ENCODE results near the gene GAL3ST3. TPM values are rescaled to one million over a fixed set of nuclear protein-coding genes. Genes with fewer than 3 reads are reported as not detected.

Gene GAL3ST3
- total and polyA plus RNA-seq, 2 donors = 0.25 to 0.42 TPM

GRCh38 chr11:66051371-66051765 is 2.4 kb upstream of the GAL3ST3 start:
- DNase-seq (ENCODE audit: low read depth in 6 of 9, low spot score in 9 of 9) = no peak
- Histone ChIP-seq H3K9me3 (ENCODE audit: control insufficient read depth in 2 of 2, insufficient read depth in 1 of 2, low read length in 1 of 2) (peaks cover 0 to 4% of the 10 kb centered on the region in 2 donors), H3K4me3 (ENCODE audit: low read length in 2 of 2) (peak overlapping the region; percentile 66 to 100), H3K36me3 (ENCODE audit: control insufficient read depth in 2 of 2, insufficient read depth in 2 of 2, low read length in 1 of 2) (peaks cover 8 to 33% of the 10 kb centered on the region in 2 donors), H3K4me1 (ENCODE audit: control insufficient read depth in 2 of 2, insufficient read depth in 2 of 2, low read length in 2 of 2) (peaks cover 9 to 44% of the 10 kb centered on the region in 2 donors), H3K27ac (ENCODE audit: low read depth in 1 of 2, low read length in 1 of 2) (peak overlapping the region; percentile 86 to 89), H3K27me3 (ENCODE audit: control insufficient read depth in 2 of 2, insufficient read depth in 1 of 2, low read length in 1 of 2) (peaks cover 0 to 10% of the 10 kb centered on the region in 2 donors)
- 43% methylated on average over 12 of the region's 12 CpGs for WGBS

GRCh38 chr11:66050581-66051231 is 1.7 kb upstream of the GAL3ST3 start:
- 97% methylated on average over 5 of the region's 5 CpGs for WGBS
- peaks cover 9 to 44% of the 10 kb centered on the region in 2 donors for H3K4me1 ChIP-seq (ENCODE audit: control insufficient read depth in 2 of 2, insufficient read depth in 2 of 2, low read length in 2 of 2)
- H3K27me3 ChIP-seq (ENCODE audit: control insufficient read depth in 2 of 2, insufficient read depth in 1 of 2, low read length in 1 of 2) = peaks cover 0 to 10% of the 10 kb centered on the region in 2 donors
- H3K4me3 ChIP-seq (ENCODE audit: low read length in 2 of 2) = no peak overlapping the region
- peak overlapping the region in 1 of 2 donors; percentile 89 for H3K27ac ChIP-seq (ENCODE audit: low read depth in 1 of 2, low read length in 1 of 2)
- H3K9me3 ChIP-seq (ENCODE audit: control insufficient read depth in 2 of 2, insufficient read depth in 1 of 2, low read length in 1 of 2) = peaks cover 0 to 4% of the 10 kb centered on the region in 2 donors
- no peak for DNase-seq (ENCODE audit: low read depth in 6 of 9, low spot score in 9 of 9)
- peaks cover 7 to 27% of the 10 kb centered on the region in 2 donors for H3K36me3 ChIP-seq (ENCODE audit: control insufficient read depth in 2 of 2, insufficient read depth in 2 of 2, low read length in 1 of 2)

- Histone ChIP-seq H3K27ac (ENCODE audit: low read depth in 1 of 2, low read length in 1 of 2) (no peak overlapping the region), H3K4me3 (ENCODE audit: low read length in 2 of 2) (no peak overlapping the region), H3K4me1 (ENCODE audit: control insufficient read depth in 2 of 2, insufficient read depth in 2 of 2, low read length in 2 of 2) (peaks cover 9 to 41% of the 10 kb centered on the region in 2 donors), H3K9me3 (ENCODE audit: control insufficient read depth in 2 of 2, insufficient read depth in 1 of 2, low read length in 1 of 2) (peaks cover 0 to 4% of the 10 kb centered on the region in 2 donors), H3K27me3 (ENCODE audit: control insufficient read depth in 2 of 2, insufficient read depth in 1 of 2, low read length in 1 of 2) (peaks cover 0 to 10% of the 10 kb centered on the region in 2 donors), H3K36me3 (ENCODE audit: control insufficient read depth in 2 of 2, insufficient read depth in 2 of 2, low read length in 1 of 2) (no peaks in the 10 kb centered on the region)
- WGBS = 96% methylated on average over 11 of the region's 11 CpGs
- DNase-seq (ENCODE audit: low read depth in 6 of 9, low spot score in 9 of 9) = no peak
Measured at GRCh38 chr11:66047541-66048365, 1.2 kb downstream of the GAL3ST3 start.

- WGBS = over 99% methylated on average over 3 of the region's 3 CpGs
Measured at GRCh38 chr11:66046901-66047300, 2.1 kb downstream of the GAL3ST3 start.

GRCh38 chr11:66045177-66045639 is 3.8 kb downstream of the GAL3ST3 start:
- Histone ChIP-seq H3K4me1 (ENCODE audit: control insufficient read depth in 2 of 2, insufficient read depth in 2 of 2, low read length in 2 of 2) (peaks cover 8 to 27% of the 10 kb centered on the region in 2 donors), H3K27ac (ENCODE audit: low read depth in 1 of 2, low read length in 1 of 2) (no peak overlapping the region), H3K4me3 (ENCODE audit: low read length in 2 of 2) (no peak overlapping the region), H3K9me3 (ENCODE audit: control insufficient read depth in 2 of 2, insufficient read depth in 1 of 2, low read length in 1 of 2) (no peaks in the 10 kb centered on the region), H3K27me3 (ENCODE audit: control insufficient read depth in 2 of 2, insufficient read depth in 1 of 2, low read length in 1 of 2) (peaks cover 0 to 10% of the 10 kb centered on the region in 2 donors), H3K36me3 (ENCODE audit: control insufficient read depth in 2 of 2, insufficient read depth in 2 of 2, low read length in 1 of 2) (no peaks in the 10 kb centered on the region)
- DNase-seq (ENCODE audit: low read depth in 6 of 9, low spot score in 9 of 9) = peak in 6 of 9 donors; percentile 72 to 89 (median 80)
- 22% methylated on average over 11 of the region's 11 CpGs for WGBS

More at GRCh38 chr11:66046901-66047300, 2.1 kb downstream of the GAL3ST3 start:
- H3K9me3 ChIP-seq (ENCODE audit: control insufficient read depth in 2 of 2, insufficient read depth in 1 of 2, low read length in 1 of 2) = no peaks in the 10 kb centered on the region
- no peak overlapping the region for H3K4me3 ChIP-seq (ENCODE audit: low read length in 2 of 2)
- no peak overlapping the region for H3K27ac ChIP-seq (ENCODE audit: low read depth in 1 of 2, low read length in 1 of 2)
- H3K4me1 ChIP-seq (ENCODE audit: control insufficient read depth in 2 of 2, insufficient read depth in 2 of 2, low read length in 2 of 2) = peaks cover 8 to 40% of the 10 kb centered on the region in 2 donors
- no peak for DNase-seq (ENCODE audit: low read depth in 6 of 9, low spot score in 9 of 9)
- peaks cover 0 to 10% of the 10 kb centered on the region in 2 donors for H3K27me3 ChIP-seq (ENCODE audit: control insufficient read depth in 2 of 2, insufficient read depth in 1 of 2, low read length in 1 of 2)
- H3K36me3 ChIP-seq (ENCODE audit: control insufficient read depth in 2 of 2, insufficient read depth in 2 of 2, low read length in 1 of 2) = no peaks in the 10 kb centered on the region

- Histone ChIP-seq H3K4me1 (ENCODE audit: control insufficient read depth in 2 of 2, insufficient read depth in 2 of 2, low read length in 2 of 2) (peaks cover 8 to 23% of the 10 kb centered on the region in 2 donors), H3K27me3 (ENCODE audit: control insufficient read depth in 2 of 2, insufficient read depth in 1 of 2, low read length in 1 of 2) (peaks cover 0 to 10% of the 10 kb centered on the region in 2 donors), H3K4me3 (ENCODE audit: low read length in 2 of 2) (no peak overlapping the region), H3K36me3 (ENCODE audit: control insufficient read depth in 2 of 2, insufficient read depth in 2 of 2, low read length in 1 of 2) (no peaks in the 10 kb centered on the region), H3K27ac (ENCODE audit: low read depth in 1 of 2, low read length in 1 of 2) (no peak overlapping the region), H3K9me3 (ENCODE audit: control insufficient read depth in 2 of 2, insufficient read depth in 1 of 2, low read length in 1 of 2) (no peaks in the 10 kb centered on the region)
- WGBS = 88% methylated on average over 6 of the region's 6 CpGs
- DNase-seq (ENCODE audit: low read depth in 6 of 9, low spot score in 9 of 9) = no peak
Measured at GRCh38 chr11:66044757-66045156, 4.2 kb downstream of the GAL3ST3 start.

GRCh38 chr11:66042996-66043906 is 5.7 kb downstream of the GAL3ST3 start:
- Histone ChIP-seq H3K4me1 (ENCODE audit: control insufficient read depth in 2 of 2, insufficient read depth in 2 of 2, low read length in 2 of 2) (peaks cover 5 to 9% of the 10 kb centered on the region in 2 donors), H3K4me3 (ENCODE audit: low read length in 2 of 2) (no peak overlapping the region), H3K27ac (ENCODE audit: low read depth in 1 of 2, low read length in 1 of 2) (no peak overlapping the region), H3K27me3 (ENCODE audit: control insufficient read depth in 2 of 2, insufficient read depth in 1 of 2, low read length in 1 of 2) (peaks cover 0 to 5% of the 10 kb centered on the region in 2 donors), H3K9me3 (ENCODE audit: control insufficient read depth in 2 of 2, insufficient read depth in 1 of 2, low read length in 1 of 2) (no peaks in the 10 kb centered on the region), H3K36me3 (ENCODE audit: control insufficient read depth in 2 of 2, insufficient read depth in 2 of 2, low read length in 1 of 2) (no peaks in the 10 kb centered on the region)
- no peak for DNase-seq (ENCODE audit: low read depth in 6 of 9, low spot score in 9 of 9)
- 98% methylated on average over 88 of the region's 88 CpGs for whole genome bisulfite sequencing

GRCh38 chr11:66042227-66042995 is 6.5 kb downstream of the GAL3ST3 start:
- peaks cover 5 to 9% of the 10 kb centered on the region in 2 donors for H3K4me1 ChIP-seq (ENCODE audit: control insufficient read depth in 2 of 2, insufficient read depth in 2 of 2, low read length in 2 of 2)
- H3K27ac ChIP-seq (ENCODE audit: low read depth in 1 of 2, low read length in 1 of 2) = no peak overlapping the region
- 97% methylated on average over 81 of the region's 81 CpGs for WGBS
- no peaks in the 10 kb centered on the region for H3K27me3 ChIP-seq (ENCODE audit: control insufficient read depth in 2 of 2, insufficient read depth in 1 of 2, low read length in 1 of 2)
- H3K36me3 ChIP-seq (ENCODE audit: control insufficient read depth in 2 of 2, insufficient read depth in 2 of 2, low read length in 1 of 2) = no peaks in the 10 kb centered on the region
- H3K4me3 ChIP-seq (ENCODE audit: low read length in 2 of 2) = no peak overlapping the region
- DNase-seq (ENCODE audit: low read depth in 6 of 9, low spot score in 9 of 9) = no peak
- H3K9me3 ChIP-seq (ENCODE audit: control insufficient read depth in 2 of 2, insufficient read depth in 1 of 2, low read length in 1 of 2) = peaks cover 0 to 2% of the 10 kb centered on the region in 2 donors

Measured in thymus (tissue), 11 donors.